ENCODE measurements around the gene RPL23. TPM values are rescaled to one million over a fixed set of nuclear protein-coding genes. Genes with fewer than 3 reads are reported as not detected.

RPL23 gene
- total RNA-seq, 1 donor from 2014 or later, result 1,087 TPM

- peak within 1 kb of the TSS; percentile 87 for H3K27ac Mint-ChIP-seq (ENCODE audit: unreplicated experiment)
- peaks cover 22% of the 10 kb centered on the region for H3K4me1 ChIP-seq (ENCODE audit: insufficient read depth, low read length)
- peak within 1 kb of the TSS; percentile 98 for H3K27ac ChIP-seq (ENCODE audit: low read depth, low read length)
- DNase-seq (ENCODE audit: low read depth), result peak; percentile 98
- H3K9me3 Mint-ChIP-seq (ENCODE audit: unreplicated experiment), result no peaks in the 10 kb centered on the region
- no peaks in the 10 kb centered on the region for H3K27me3 Mint-ChIP-seq (ENCODE audit: low read depth, unreplicated experiment)
- H3K36me3 Mint-ChIP-seq (ENCODE audit: low read depth, unreplicated experiment), result peaks cover 15% of the 10 kb centered on the region
- peak within 1 kb of the TSS; percentile 46 for H2AFZ ChIP-seq (ENCODE audit: low read depth, low read length)
- no peak for FAIRE-seq
- peak within 1 kb of the TSS; percentile 81 for H3K4me3 ChIP-seq (ENCODE audit: insufficient read depth, low read depth, low read length)
- TF ChIP-seq CTCF (IDR thresholded peaks at IDR 0.05; ENCODE audit: insufficient read depth, low read depth, low read length) (no peak), EZH2 (IDR thresholded peaks at IDR 0.05; ENCODE audit: insufficient read depth, low read length) (no peak)
- H3K9me3 ChIP-seq (ENCODE audit: insufficient read depth, low read depth, low read length), result no peaks in the 10 kb centered on the region
- peak within 1 kb of the TSS; percentile 98 for H3K9ac ChIP-seq (ENCODE audit: low read length)
- H3K4me1 Mint-ChIP-seq (ENCODE audit: low read depth, unreplicated experiment), result peaks cover 20% of the 10 kb centered on the region
- no peaks in the 10 kb centered on the region for H3K27me3 ChIP-seq (ENCODE audit: insufficient read depth, low read length)
- H3K4me3 Mint-ChIP-seq (ENCODE audit: unreplicated experiment), result peak within 1 kb of the TSS; percentile 98
- H4K20me1 ChIP-seq (ENCODE audit: insufficient read depth, low read length), result peaks cover 40% of the 10 kb centered on the region
- peak within 1 kb of the TSS; percentile 97 for H3K4me2 ChIP-seq (ENCODE audit: low read length)
- H3K36me3 ChIP-seq (ENCODE audit: insufficient read depth, low read length), result peaks cover 27% of the 10 kb centered on the region
- peaks cover 44% of the 10 kb centered on the region for H3K79me2 ChIP-seq (ENCODE audit: insufficient read depth, low read length)
These were observed 53.9 kb downstream of the RPL23 start, which contains the start of gene PIP4K2B for GRCh38 chr17:38799501-38800236. Gene PIP4K2B, minus strand, starts transcription at chr17:38799556. Its CDS starts 132 bp downstream, at chr17:38799424.

- no peaks in the 10 kb centered on the region for H3K9me3 ChIP-seq (ENCODE audit: insufficient read depth, low read depth, low read length)
- H3K27me3 ChIP-seq (ENCODE audit: insufficient read depth, low read length), result no peaks in the 10 kb centered on the region
- Mint-ChIP-seq H3K36me3 (ENCODE audit: low read depth, unreplicated experiment) (peaks cover 10% of the 10 kb centered on the region), H3K27ac (ENCODE audit: unreplicated experiment) (peak overlapping the region; percentile 87), H3K4me1 (ENCODE audit: low read depth, unreplicated experiment) (peaks cover 20% of the 10 kb centered on the region), H3K4me3 (ENCODE audit: unreplicated experiment) (peak overlapping the region; percentile 98), H3K27me3 (ENCODE audit: low read depth, unreplicated experiment) (no peaks in the 10 kb centered on the region), H3K9me3 (ENCODE audit: unreplicated experiment) (no peaks in the 10 kb centered on the region)
- peaks cover 46% of the 10 kb centered on the region for H4K20me1 ChIP-seq (ENCODE audit: insufficient read depth, low read length)
- peak overlapping the region; percentile 57 for H3K27ac ChIP-seq (ENCODE audit: low read depth, low read length)
- FAIRE-seq, result no peak
- H3K4me3 ChIP-seq (ENCODE audit: insufficient read depth, low read depth, low read length), result peak overlapping the region; percentile 81
- H3K79me2 ChIP-seq (ENCODE audit: insufficient read depth, low read length), result peaks cover 52% of the 10 kb centered on the region
- H3K4me1 ChIP-seq (ENCODE audit: insufficient read depth, low read length), result peaks cover 22% of the 10 kb centered on the region
- H3K4me2 ChIP-seq (ENCODE audit: low read length), result peak overlapping the region; percentile 97
- peak; percentile 44 for DNase-seq (ENCODE audit: low read depth)
- H3K36me3 ChIP-seq (ENCODE audit: insufficient read depth, low read length), result peaks cover 22% of the 10 kb centered on the region
- H2AFZ ChIP-seq (ENCODE audit: low read depth, low read length), result peak overlapping the region; percentile 46
- peak overlapping the region; percentile 84 for H3K9ac ChIP-seq (ENCODE audit: low read length)
- TF ChIP-seq CTCF (IDR thresholded peaks at IDR 0.05; ENCODE audit: insufficient read depth, low read depth, low read length) (no peak), EZH2 (IDR thresholded peaks at IDR 0.05; ENCODE audit: insufficient read depth, low read length) (no peak)
These were observed 54.7 kb downstream of the RPL23 start for GRCh38 chr17:38798614-38799500.

Small RNA genes within 50 kb of the gene (microRNA-seq; reads per million reads assigned to microRNA genes)
- gene MIR4727, result 1.1 reads per million

Other genes starting within 250 kb of the RPL23 start
- gene SRCIN1, start 247.8 kb downstream of the RPL23 start, total RNA-seq, result 0.75 and 1.5 TPM in 2 replicates
- 2.4 and 4.1 TPM in 2 replicates for gene EPOP, start 178.8 kb downstream of the RPL23 start, total RNA-seq
- 18.1 and 20.9 TPM in 2 replicates for gene MLLT6, start 148.4 kb downstream of the RPL23 start, total RNA-seq
- gene CISD3, start 123.4 kb downstream of the RPL23 start, total RNA-seq, result 12.0 and 13.1 TPM in 2 replicates
- 68.2 and 73.7 TPM in 2 replicates for gene PCGF2, start 105.4 kb downstream of the RPL23 start, total RNA-seq
- gene PSMB3, start 101.0 kb downstream of the RPL23 start, total RNA-seq, result 166 and 191 TPM in 2 replicates
- 54.4 and 58.2 TPM in 2 replicates for gene PIP4K2B, start 54.2 kb downstream of the RPL23 start, total RNA-seq
- 12.4 and 13.7 TPM in 2 replicates for gene CWC25, start 28.4 kb downstream of the RPL23 start, total RNA-seq
- gene LASP1, start 16.3 kb upstream of the RPL23 start, total RNA-seq, result 395 and 421 TPM in 2 replicates
- gene FBXO47, start 113.7 kb upstream of the RPL23 start, total RNA-seq, result not detected in 2 replicates